ENCODE results near the gene ADH1C.
"Not testable (repeated sequence)": the region's sequence is repeated elsewhere in the genome, so short reads cannot be mapped to it uniquely, and the experiment has no call there.

ADH1C gene

GRCh38 chr4:99378876-99379275, 26.3 kb upstream of the ADH1C start:
- H3K9me3 ChIP-seq (ENCODE audit: low read length), result no peaks in the 10 kb centered on the region
- H3K36me3 ChIP-seq (ENCODE audit: insufficient read depth, low read length), result no peaks in the 10 kb centered on the region
- no peak overlapping the region for H2AFZ ChIP-seq (ENCODE audit: low read depth, low read length)
- H3K27me3 ChIP-seq (ENCODE audit: insufficient read depth, low read length), result no peaks in the 10 kb centered on the region
- no peaks in the 10 kb centered on the region for H3K4me1 ChIP-seq (ENCODE audit: insufficient read depth, low read length)
- H3K4me3 ChIP-seq (ENCODE audit: low read length), result no peak overlapping the region

DNA sequence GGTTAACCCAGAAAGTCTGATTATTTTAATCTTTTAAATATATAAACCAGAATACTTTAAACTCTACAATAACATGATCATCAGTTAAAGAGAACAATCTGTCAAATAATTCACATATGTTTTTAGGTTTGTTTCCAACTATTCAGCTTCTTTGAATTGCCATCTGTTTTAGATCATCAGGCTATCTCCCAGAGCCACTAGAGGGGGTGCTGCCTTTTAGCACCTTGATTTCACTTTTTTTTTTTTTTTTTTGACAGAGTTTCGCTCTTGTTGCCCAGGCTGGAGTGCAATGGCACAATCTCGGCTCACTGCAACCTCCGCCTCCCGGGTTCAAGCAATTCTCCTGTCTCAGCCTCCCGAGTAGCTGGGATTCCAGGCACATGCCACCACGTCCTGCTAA, 24.8 kb upstream of the ADH1C start:
- H3K27me3 ChIP-seq (ENCODE audit: insufficient read depth, low read length); H2AFZ ChIP-seq (ENCODE audit: low read depth, low read length); H3K9me3 ChIP-seq (ENCODE audit: low read length); H3K4me3 ChIP-seq (ENCODE audit: low read length); H3K4me1 ChIP-seq (ENCODE audit: insufficient read depth, low read length); H3K36me3 ChIP-seq (ENCODE audit: insufficient read depth, low read length): not testable (repeated sequence)

DNA sequence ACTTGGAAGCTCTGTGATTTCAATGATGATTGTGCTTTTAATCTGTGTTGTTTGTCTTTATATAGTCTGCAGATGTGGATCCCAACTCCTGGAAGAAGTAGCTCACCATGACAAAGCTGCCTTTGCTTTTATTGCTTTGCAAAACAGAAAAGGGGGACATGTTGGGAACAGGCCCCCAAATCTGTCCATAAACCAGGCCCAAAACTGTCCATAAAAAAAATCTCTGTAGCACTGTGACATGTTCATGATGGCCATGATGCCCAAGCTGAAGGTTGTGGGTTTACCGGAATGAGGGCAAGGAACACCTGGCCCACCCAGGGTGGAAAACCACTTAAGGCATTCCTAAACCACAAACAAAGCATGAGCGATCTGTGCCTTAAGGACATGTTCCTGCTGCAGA, 19.9 kb upstream of the ADH1C start:
- not testable (repeated sequence) for H3K4me3 ChIP-seq (ENCODE audit: low read length); H3K27me3 ChIP-seq (ENCODE audit: insufficient read depth, low read length); H3K36me3 ChIP-seq (ENCODE audit: insufficient read depth, low read length); H2AFZ ChIP-seq (ENCODE audit: low read depth, low read length); H3K4me1 ChIP-seq (ENCODE audit: insufficient read depth, low read length); H3K9me3 ChIP-seq (ENCODE audit: low read length)

- H2AFZ ChIP-seq (ENCODE audit: low read depth, low read length); H3K9me3 ChIP-seq (ENCODE audit: low read length); H3K36me3 ChIP-seq (ENCODE audit: insufficient read depth, low read length); H3K4me1 ChIP-seq (ENCODE audit: insufficient read depth, low read length); H3K4me3 ChIP-seq (ENCODE audit: low read length); H3K27me3 ChIP-seq (ENCODE audit: insufficient read depth, low read length): not testable (repeated sequence)
Measured at GRCh38 chr4:99367817-99368216, 15.3 kb upstream of the ADH1C start.

- H2AFZ ChIP-seq (ENCODE audit: low read depth, low read length), result no peak overlapping the region
- H3K9me3 ChIP-seq (ENCODE audit: low read length), result no peaks in the 10 kb centered on the region
- H3K4me3 ChIP-seq (ENCODE audit: low read length), result no peak overlapping the region
- H3K27me3 ChIP-seq (ENCODE audit: insufficient read depth, low read length), result no peaks in the 10 kb centered on the region
- no peaks in the 10 kb centered on the region for H3K4me1 ChIP-seq (ENCODE audit: insufficient read depth, low read length)
- H3K36me3 ChIP-seq (ENCODE audit: insufficient read depth, low read length), result no peaks in the 10 kb centered on the region
Measured at GRCh38 chr4:99366491-99366890, 13.9 kb upstream of the ADH1C start.

DNA sequence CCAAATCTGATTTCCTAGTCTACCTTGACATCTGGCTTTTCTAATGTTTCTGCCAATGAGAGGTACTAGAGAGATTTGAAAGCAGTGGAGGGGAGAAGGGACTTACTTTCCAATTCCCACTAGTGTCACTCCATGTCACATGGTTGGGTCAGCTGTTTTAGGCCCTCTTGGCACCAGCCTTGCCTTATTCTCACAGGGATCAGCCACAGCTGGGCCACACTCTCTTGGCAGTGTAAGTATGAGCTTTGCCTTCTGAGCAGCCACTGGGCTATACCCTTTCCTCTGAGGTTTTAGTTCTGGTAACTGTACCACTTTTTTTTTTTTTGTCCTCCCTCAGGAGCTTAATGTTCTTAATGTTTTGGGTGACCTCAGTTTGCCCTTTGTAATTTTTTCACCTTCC, 10.2 kb upstream of the ADH1C start:
- H2AFZ ChIP-seq (ENCODE audit: low read depth, low read length), result no peak overlapping the region
- H3K27me3 ChIP-seq (ENCODE audit: insufficient read depth, low read length), result no peaks in the 10 kb centered on the region
- H3K9me3 ChIP-seq (ENCODE audit: low read length), result no peaks in the 10 kb centered on the region
- no peaks in the 10 kb centered on the region for H3K36me3 ChIP-seq (ENCODE audit: insufficient read depth, low read length)
- no peaks in the 10 kb centered on the region for H3K4me1 ChIP-seq (ENCODE audit: insufficient read depth, low read length)
- H3K4me3 ChIP-seq (ENCODE audit: low read length), result no peak overlapping the region

DNA sequence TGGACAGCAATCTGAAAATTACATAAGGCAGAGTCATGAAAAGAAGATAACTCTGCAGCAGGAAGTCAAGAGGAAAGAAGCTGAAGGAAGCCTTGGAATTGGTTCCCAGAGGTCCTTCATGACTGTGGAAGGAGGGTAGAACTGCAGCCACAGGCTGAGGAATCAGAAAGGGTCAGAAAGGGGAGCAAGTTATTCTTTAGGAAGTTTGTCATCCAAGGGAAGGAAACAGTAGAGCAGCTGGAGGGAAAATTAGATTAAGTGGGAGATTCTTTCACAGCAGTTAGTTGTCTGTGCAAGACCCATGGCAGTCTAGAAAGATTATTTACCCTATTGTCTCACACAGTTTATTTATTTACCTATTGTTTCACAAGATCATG, 9.3 kb upstream of the ADH1C start:
- Histone ChIP-seq H3K36me3 (ENCODE audit: insufficient read depth, low read length) (no peaks in the 10 kb centered on the region), H3K4me1 (ENCODE audit: insufficient read depth, low read length) (no peaks in the 10 kb centered on the region), H3K4me3 (ENCODE audit: low read length) (no peak overlapping the region), H3K9me3 (ENCODE audit: low read length) (no peaks in the 10 kb centered on the region), H2AFZ (ENCODE audit: low read depth, low read length) (no peak overlapping the region), H3K27me3 (ENCODE audit: insufficient read depth, low read length) (no peaks in the 10 kb centered on the region)

DNA sequence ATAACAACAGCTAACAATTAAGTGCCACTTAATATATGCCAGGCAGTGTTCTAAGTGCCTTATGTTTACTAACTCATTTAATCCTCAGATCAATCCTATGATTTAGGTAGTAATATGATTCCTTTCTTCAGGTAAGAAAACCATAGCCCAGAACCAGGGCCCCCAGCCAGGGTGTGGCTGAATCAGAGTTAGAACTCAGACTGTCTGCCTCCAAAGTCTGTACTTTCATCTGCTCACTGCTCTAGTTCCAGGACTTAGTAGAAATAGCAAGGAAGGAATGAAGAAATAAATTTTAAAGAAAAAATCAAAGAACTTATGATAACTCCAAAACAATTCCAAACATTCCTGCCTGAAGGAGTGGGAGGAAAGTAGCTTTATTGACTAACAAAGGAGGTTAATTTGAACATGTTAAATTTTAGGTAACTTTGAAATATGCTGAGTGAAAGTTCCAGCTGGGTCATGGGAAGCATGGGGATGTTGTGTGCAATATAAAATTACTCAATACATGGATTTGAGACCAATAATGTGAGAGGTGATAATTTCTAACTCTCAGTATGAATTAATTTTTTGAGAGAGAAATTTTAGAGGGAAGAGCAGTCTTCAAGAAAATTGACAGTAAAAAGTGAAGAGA, 8.8 kb upstream of the ADH1C start:
- no peaks in the 10 kb centered on the region for H3K4me1 ChIP-seq (ENCODE audit: insufficient read depth, low read length)
- H2AFZ ChIP-seq (ENCODE audit: low read depth, low read length), result no peak overlapping the region
- no peaks in the 10 kb centered on the region for H3K27me3 ChIP-seq (ENCODE audit: insufficient read depth, low read length)
- H3K9me3 ChIP-seq (ENCODE audit: low read length), result no peaks in the 10 kb centered on the region
- H3K4me3 ChIP-seq (ENCODE audit: low read length), result no peak overlapping the region
- no peaks in the 10 kb centered on the region for H3K36me3 ChIP-seq (ENCODE audit: insufficient read depth, low read length)

DNA sequence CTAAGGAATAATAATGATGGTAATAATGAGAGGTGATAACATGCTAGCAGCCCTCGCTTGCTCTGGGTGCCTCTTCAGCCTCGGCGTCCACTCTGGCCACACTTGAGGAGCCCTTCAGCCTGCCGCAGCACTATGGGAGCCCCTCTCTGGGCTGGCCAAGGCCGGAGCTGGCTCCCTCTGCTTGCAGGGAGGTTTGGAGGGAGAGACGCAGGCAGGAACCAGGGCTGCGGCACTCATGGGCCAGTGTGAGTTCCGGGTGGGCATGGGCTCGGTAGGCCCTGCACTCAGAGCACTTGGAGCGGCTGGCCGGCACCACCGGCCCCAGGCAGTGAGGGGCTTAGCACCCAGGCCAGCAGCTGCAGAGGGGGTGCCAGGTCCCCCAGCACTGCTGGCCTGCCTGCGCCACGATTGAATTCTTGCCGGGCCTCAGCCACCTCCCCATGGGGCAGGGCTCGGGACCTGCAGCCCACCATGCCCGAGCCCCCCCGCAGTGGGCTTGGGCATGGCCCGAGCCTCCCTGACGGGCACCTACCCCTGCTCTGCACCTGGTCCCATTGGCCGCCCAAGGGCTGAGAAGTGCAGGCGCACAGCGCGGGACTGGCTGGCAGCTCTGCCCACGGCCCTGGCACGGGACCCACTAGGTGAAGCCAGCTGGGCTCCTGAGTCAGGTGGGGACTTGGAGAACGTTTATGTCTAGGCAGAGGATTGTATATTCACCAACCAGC, 7.1 kb upstream of the ADH1C start:
- Histone ChIP-seq H3K9me3 (ENCODE audit: low read length) (no peaks in the 10 kb centered on the region), H2AFZ (ENCODE audit: low read depth, low read length) (no peak overlapping the region), H3K27me3 (ENCODE audit: insufficient read depth, low read length) (no peaks in the 10 kb centered on the region), H3K36me3 (ENCODE audit: insufficient read depth, low read length) (no peaks in the 10 kb centered on the region), H3K4me3 (ENCODE audit: low read length) (no peak overlapping the region), H3K4me1 (ENCODE audit: insufficient read depth, low read length) (no peaks in the 10 kb centered on the region)

DNA sequence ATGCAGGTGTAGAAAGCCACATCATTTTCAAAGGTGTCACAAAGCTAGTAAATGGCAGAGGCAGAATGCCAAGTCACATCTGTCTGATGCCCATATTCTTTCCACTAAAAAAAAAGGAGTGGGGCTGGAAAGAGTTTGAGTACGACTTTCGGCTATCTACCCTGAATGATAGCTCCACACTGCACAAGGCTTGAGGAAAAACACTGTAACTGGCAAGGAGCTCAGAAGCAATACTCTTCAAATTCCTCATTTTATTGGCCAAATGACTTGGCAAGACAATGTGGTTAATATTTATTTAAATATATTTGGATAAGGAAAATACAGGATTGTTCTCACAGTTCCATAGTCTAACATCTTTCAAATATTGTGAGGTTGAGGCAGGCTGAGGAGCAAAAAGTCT, 5.4 kb upstream of the ADH1C start:
- Histone ChIP-seq H3K4me3 (ENCODE audit: low read length) (no peak overlapping the region), H2AFZ (ENCODE audit: low read depth, low read length) (no peak overlapping the region), H3K36me3 (ENCODE audit: insufficient read depth, low read length) (no peaks in the 10 kb centered on the region), H3K27me3 (ENCODE audit: insufficient read depth, low read length) (no peaks in the 10 kb centered on the region), H3K9me3 (ENCODE audit: low read length) (no peaks in the 10 kb centered on the region), H3K4me1 (ENCODE audit: insufficient read depth, low read length) (no peaks in the 10 kb centered on the region)

DNA sequence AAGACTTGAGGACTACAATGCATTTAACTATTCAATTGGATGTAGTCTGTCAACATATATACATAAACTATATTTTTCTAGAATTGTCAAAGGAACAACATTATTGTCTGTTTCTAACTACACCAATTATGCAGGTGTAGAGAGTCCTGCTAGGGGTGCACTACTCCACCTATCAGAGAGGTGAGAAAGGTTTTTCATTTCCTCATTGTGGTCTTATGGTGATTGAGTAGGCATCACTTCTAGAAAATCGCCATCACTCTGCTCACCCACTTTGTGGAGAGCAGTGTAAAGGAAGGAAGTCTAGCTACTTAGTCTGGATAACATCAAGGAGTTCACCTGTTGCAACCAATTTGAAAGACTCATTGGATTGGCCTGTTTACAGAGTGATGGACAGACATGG, 4.4 kb upstream of the ADH1C start:
- H3K4me3 ChIP-seq (ENCODE audit: low read length), result no peak overlapping the region

DNA sequence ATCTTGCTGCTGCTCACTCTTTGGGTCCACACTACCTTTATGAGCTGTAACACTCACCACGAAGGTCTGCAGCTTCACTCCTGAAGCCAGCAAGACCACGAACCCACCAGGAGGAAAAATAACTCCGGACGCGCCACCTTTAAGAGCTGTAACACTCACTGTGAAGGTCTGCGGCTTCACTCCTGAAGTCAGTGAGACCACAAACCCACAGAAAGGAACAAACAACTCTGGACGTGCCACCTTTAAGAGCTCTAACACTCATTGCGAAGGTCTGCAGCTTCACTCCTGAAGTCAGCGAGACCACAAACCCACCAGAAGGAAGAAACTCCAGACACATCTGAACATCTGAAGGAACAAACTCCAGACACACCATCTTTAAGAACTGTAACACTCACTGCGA, 3.6 kb upstream of the ADH1C start:
- not testable (repeated sequence) for H3K9me3 ChIP-seq (ENCODE audit: low read length); H3K36me3 ChIP-seq (ENCODE audit: insufficient read depth, low read length); H3K4me1 ChIP-seq (ENCODE audit: insufficient read depth, low read length); H2AFZ ChIP-seq (ENCODE audit: low read depth, low read length); H3K4me3 ChIP-seq (ENCODE audit: low read length); H3K27me3 ChIP-seq (ENCODE audit: insufficient read depth, low read length)

More for the DNA sequence above, 4.4 kb upstream of the ADH1C start:
- no peaks in the 10 kb centered on the region for H3K27me3 ChIP-seq (ENCODE audit: insufficient read depth, low read length)
- H3K4me1 ChIP-seq (ENCODE audit: insufficient read depth, low read length), result no peaks in the 10 kb centered on the region
- no peaks in the 10 kb centered on the region for H3K9me3 ChIP-seq (ENCODE audit: low read length)
- no peaks in the 10 kb centered on the region for H3K36me3 ChIP-seq (ENCODE audit: insufficient read depth, low read length)
- H2AFZ ChIP-seq (ENCODE audit: low read depth, low read length), result no peak overlapping the region

- H3K4me3 ChIP-seq (ENCODE audit: low read length), result no peak overlapping the region
- no peaks in the 10 kb centered on the region for H3K9me3 ChIP-seq (ENCODE audit: low read length)
- no peak overlapping the region for H2AFZ ChIP-seq (ENCODE audit: low read depth, low read length)
- no peaks in the 10 kb centered on the region for H3K4me1 ChIP-seq (ENCODE audit: insufficient read depth, low read length)
- H3K36me3 ChIP-seq (ENCODE audit: insufficient read depth, low read length), result no peaks in the 10 kb centered on the region
- no peaks in the 10 kb centered on the region for H3K27me3 ChIP-seq (ENCODE audit: insufficient read depth, low read length)
Measured at GRCh38 chr4:99351487-99351886, 1.1 kb downstream of the ADH1C start.

GRCh38 chr4:99349338-99349737, 3.2 kb downstream of the ADH1C start:
- Histone ChIP-seq H3K4me1 (ENCODE audit: insufficient read depth, low read length) (no peaks in the 10 kb centered on the region), H3K4me3 (ENCODE audit: low read length) (no peak overlapping the region), H3K27me3 (ENCODE audit: insufficient read depth, low read length) (no peaks in the 10 kb centered on the region), H3K36me3 (ENCODE audit: insufficient read depth, low read length) (no peaks in the 10 kb centered on the region), H2AFZ (ENCODE audit: low read depth, low read length) (no peak overlapping the region), H3K9me3 (ENCODE audit: low read length) (no peaks in the 10 kb centered on the region)
